Panc1 (cell line): Measurements from ENCODE around the gene PFKM. TPM values are rescaled to one million over a fixed set of nuclear protein-coding genes. Genes with fewer than 3 reads are reported as not detected.

ENCODE experiments used
- ATAC-seq: fragments of 200-7000 bp; cut with Tn5 transposase; 2 replicates; pipeline ENCODE4 v1.9.1; 2020; ENCODE audit warnings: mild to moderate bottlenecking, moderate library complexity
- BruUV-seq: library from RNA; stranded (reverse); fragments of 400-500 nt; replicated peaks from 2 replicates; lab custom pipeline; 2021; lab: Mats Ljungman, UMichigan
- CTCF ChIA-PET: fragments of 300-600 bp; sonication (Branson Sonifier 250); formaldehyde crosslinking; loops from one replicate; lab custom pipeline; 2022; ENCODE audit warnings: antibody characterized with exemption; lab: Charles Lee
- POLR2A ChIA-PET: fragments of 300-600 bp; sonication (Branson Sonifier 250); formaldehyde crosslinking; loops from one replicate; lab custom pipeline; 2022; ENCODE audit warnings: antibody characterized with exemption; lab: Charles Lee
- DNase-seq: peaks from one replicate; pipeline ENCODE4 v3.0.0-alpha.2; 2010; ENCODE audit warnings: low read depth, low spot score
- H3K27ac ChIP-seq: 2 replicates; pipeline ENCODE4 v1.5.1; 2011; ENCODE audit warnings: mild to moderate bottlenecking, low read length, inconsistent platforms
- H3K27me3 ChIP-seq: fragments of 200-500 bp; sonication (Bioruptor generic); 2 replicates; pipeline ENCODE4 v1.6.0; 2014; ENCODE audit warnings: low read length, inconsistent platforms; ENCODE audit not compliant: control insufficient read depth, insufficient read depth
- H3K36me3 ChIP-seq: fragments of 200-500 bp; sonication (Bioruptor generic); 2 replicates; pipeline ENCODE4 v1.5.1; 2014; ENCODE audit warnings: inconsistent platforms, mild to moderate bottlenecking, low read length, moderate library complexity; ENCODE audit not compliant: control insufficient read depth, insufficient read depth
- H3K4me1 ChIP-seq: 2 replicates; pipeline ENCODE4 v1.5.1; 2011; ENCODE audit warnings: inconsistent platforms, mild to moderate bottlenecking, low read length, moderate library complexity; ENCODE audit not compliant: control insufficient read depth, insufficient read depth
- H3K4me3 ChIP-seq, 2 experiments: 2 replicates each; pipeline ENCODE4 v1.5.1; 2011 to 2012; ENCODE audit warnings: low read depth in 2 of 2, low read length in 2 of 2, mild to moderate bottlenecking in 2 of 2, inconsistent platforms in 1 of 2, moderate library complexity in 1 of 2
- H3K9me3 ChIP-seq: fragments of 200-500 bp; sonication (Bioruptor generic); 2 replicates; pipeline ENCODE4 v1.5.1; 2014; ENCODE audit warnings: low read depth, mild to moderate bottlenecking, inconsistent platforms, low read length, moderate library complexity; ENCODE audit not compliant: control insufficient read depth, insufficient read depth
- POLR2AphosphoS5 ChIP-seq: IDR thresholded peaks from 2 replicates; pipeline ENCODE4 v1.6.1; 2012; ENCODE audit warnings: mild to moderate bottlenecking, low read depth, low read length, moderate library complexity
- SIN3A ChIP-seq: IDR thresholded peaks from 2 replicates; pipeline ENCODE4 v1.6.1; 2012; ENCODE audit warnings: low read depth, mild to moderate bottlenecking, low read length, moderate library complexity, borderline replicate concordance; ENCODE audit not compliant: insufficient read depth
- TCF7L2 ChIP-seq: IDR thresholded peaks from 2 replicates; pipeline ENCODE4 v1.6.1; 2011; ENCODE audit warnings: mild to moderate bottlenecking, low read depth, low read length, inconsistent platforms
- in situ Hi-C: cut with HindIII; loops from 2 replicates; pipeline ENCODE4 v1.10.0; 2016; ENCODE audit warnings: low sequenced_read_pairs, low pct_unique_long_range_greater_than_20kb
- intact Hi-C: fragments of 100-400 bp; cut with micrococcal nuclease; formaldehyde crosslinking; loops from one replicate; pipeline ENCODE4 v1.10.0; 2022; ENCODE audit not compliant: unreplicated experiment
- total RNA-seq: library from RNA; stranded (reverse); gene quantifications from one replicate; pipeline ENCODE4 v1.2.1, GENCODE V29; 2021; ENCODE audit not compliant: unreplicated experiment
- TF ChIP-seq, protein P1 (sequence below): fragments of 450-650 bp; IDR thresholded peaks from 2 replicates; pipeline ENCODE4 v1.5.1; 2017; ENCODE audit warnings: mild to moderate bottlenecking
- TF ChIP-seq, protein P2 (sequence below), 2 experiments: IDR thresholded peaks; 2 replicates each; pipeline ENCODE4 v1.6.1; 2011 to 2012; ENCODE audit warnings: low read depth in 2 of 2, control low read depth in 1 of 2, low read length in 1 of 2, mild to moderate bottlenecking in 1 of 2, moderate library complexity in 1 of 2; ENCODE audit not compliant: insufficient read depth in 1 of 2

The PFKM gene
- total RNA-seq, 1 experiment from 2014 or later: 56.1 TPM

DNA sequence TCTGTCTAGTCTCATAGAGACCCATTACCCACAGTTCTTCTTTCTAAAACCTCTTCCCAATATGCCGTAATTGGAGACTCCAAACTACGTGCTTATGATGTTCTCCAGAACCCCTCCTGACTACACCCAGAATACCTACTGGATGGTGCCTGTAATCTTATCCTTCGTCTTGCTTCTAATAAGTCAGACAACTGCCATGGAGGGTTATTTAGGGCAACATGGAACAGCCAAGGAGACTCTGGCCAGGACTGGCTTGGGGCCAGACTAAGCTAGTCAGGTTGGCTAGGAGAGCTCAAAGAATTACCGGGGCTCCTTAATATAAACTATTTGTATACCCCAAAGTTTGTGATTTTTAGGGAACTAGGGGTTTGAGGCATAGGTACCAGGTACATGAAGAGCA is 6.8 kb downstream of the PFKM start:
- no peak overlapping the region for H3K4me3 ChIP-seq
- no peaks in the 10 kb centered on the region for H3K9me3 ChIP-seq
- BruUV-seq: no TSS peak
- intact Hi-C loops: no loop called here
- no peaks in the 10 kb centered on the region for H3K4me1 ChIP-seq
- ChIA-PET POLR2A (interaction anchor here (0.5 kb wide), 1 partner anchor 24 kb away, joined by 3 read pairs; no protein-coding TSS in a partner anchor), CTCF (no interaction called here)
- TF ChIP-seq TCF7L2: no peak
- TF ChIP-seq, protein P1, sequence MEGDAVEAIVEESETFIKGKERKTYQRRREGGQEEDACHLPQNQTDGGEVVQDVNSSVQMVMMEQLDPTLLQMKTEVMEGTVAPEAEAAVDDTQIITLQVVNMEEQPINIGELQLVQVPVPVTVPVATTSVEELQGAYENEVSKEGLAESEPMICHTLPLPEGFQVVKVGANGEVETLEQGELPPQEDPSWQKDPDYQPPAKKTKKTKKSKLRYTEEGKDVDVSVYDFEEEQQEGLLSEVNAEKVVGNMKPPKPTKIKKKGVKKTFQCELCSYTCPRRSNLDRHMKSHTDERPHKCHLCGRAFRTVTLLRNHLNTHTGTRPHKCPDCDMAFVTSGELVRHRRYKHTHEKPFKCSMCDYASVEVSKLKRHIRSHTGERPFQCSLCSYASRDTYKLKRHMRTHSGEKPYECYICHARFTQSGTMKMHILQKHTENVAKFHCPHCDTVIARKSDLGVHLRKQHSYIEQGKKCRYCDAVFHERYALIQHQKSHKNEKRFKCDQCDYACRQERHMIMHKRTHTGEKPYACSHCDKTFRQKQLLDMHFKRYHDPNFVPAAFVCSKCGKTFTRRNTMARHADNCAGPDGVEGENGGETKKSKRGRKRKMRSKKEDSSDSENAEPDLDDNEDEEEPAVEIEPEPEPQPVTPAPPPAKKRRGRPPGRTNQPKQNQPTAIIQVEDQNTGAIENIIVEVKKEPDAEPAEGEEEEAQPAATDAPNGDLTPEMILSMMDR: no peak
- ATAC-seq (no peak), DNase-seq (no peak)
- H3K36me3 ChIP-seq: peaks cover 15% of the 10 kb centered on the region
- no peak overlapping the region for H3K27ac ChIP-seq
- in situ Hi-C loops: no loop called here
- H3K27me3 ChIP-seq: no peaks in the 10 kb centered on the region

DNA sequence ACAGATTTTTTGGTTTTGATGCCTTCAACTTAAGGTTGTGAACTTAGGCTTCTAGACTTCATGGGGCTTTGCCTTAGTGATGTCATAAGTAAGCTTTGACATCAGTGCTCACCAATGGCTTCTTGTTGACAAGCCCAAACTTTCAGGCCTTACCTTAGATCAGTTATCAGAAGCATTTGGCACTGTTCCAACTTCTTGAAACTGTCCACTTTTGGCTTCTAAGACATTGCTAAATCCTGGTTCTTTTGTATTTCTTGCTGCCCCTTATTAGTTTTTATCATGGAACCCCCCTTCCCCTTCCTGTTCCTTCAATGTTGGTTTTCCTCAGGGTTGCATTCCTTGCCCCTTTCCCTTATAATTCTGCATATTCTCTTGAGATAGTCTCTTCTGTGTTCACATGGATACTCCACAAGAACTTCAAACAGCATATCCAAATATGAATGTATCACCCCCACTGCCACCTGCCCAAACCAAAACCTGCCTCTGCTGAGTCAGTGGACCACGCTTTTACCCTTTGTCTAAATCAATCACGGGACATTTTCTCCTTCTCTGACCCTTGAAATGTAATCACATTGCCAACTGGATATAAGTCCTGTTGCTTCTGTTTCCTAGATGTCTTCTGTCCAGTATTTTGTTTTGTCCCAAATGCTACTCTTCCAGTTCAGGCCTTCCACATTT is 7.9 kb downstream of the PFKM start:
- no peak overlapping the region for H3K27ac ChIP-seq
- no TSS peak for BruUV-seq
- intact Hi-C loops: no loop called here
- CTCF ChIA-PET: no interaction called here
- POLR2A ChIA-PET: no interaction called here
- in situ Hi-C loops: no loop called here
- H3K9me3 ChIP-seq: no peaks in the 10 kb centered on the region
- H3K36me3 ChIP-seq: peaks cover 17% of the 10 kb centered on the region
- DNase-seq (no peak), ATAC-seq (no peak)
- no peak overlapping the region for H3K4me3 ChIP-seq
- no peaks in the 10 kb centered on the region for H3K27me3 ChIP-seq
- TF ChIP-seq POLR2AphosphoS5: no peak
- TF ChIP-seq, protein P1: no peak
- no peak for TF ChIP-seq SIN3A
- no peak for TF ChIP-seq TCF7L2
- no peaks in the 10 kb centered on the region for H3K4me1 ChIP-seq

DNA sequence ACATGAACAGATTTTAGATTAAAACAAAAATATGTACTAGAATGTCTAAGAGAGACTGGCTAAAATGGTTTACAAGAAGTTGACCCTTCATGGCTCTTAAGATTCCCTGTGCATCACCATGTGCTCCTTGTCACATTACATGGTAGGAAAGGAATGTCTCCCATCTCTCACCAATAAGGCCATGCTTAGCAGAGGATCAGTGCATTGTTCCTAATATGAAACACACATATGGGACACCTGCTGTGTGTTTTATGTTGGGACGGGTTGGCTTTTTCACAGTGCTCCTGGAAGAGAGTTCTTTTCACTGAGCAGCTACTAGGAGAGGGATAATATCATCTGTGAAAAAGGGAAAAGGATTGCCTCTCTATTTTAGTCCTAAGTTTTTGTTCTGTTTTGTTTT is 9.6 kb downstream of the PFKM start:
- no peaks in the 10 kb centered on the region for H3K4me1 ChIP-seq
- H3K36me3 ChIP-seq: peaks cover 9% of the 10 kb centered on the region
- DNase-seq (no peak), ATAC-seq (no peak)
- no TSS peak for BruUV-seq
- intact Hi-C loops: no loop called here
- no peaks in the 10 kb centered on the region for H3K9me3 ChIP-seq
- ChIA-PET POLR2A (no interaction called here), CTCF (no interaction called here)
- H3K4me3 ChIP-seq: no peak overlapping the region
- TF ChIP-seq TCF7L2 (no peak), SIN3A (no peak), POLR2AphosphoS5 (no peak)
- TF ChIP-seq, protein P2, sequence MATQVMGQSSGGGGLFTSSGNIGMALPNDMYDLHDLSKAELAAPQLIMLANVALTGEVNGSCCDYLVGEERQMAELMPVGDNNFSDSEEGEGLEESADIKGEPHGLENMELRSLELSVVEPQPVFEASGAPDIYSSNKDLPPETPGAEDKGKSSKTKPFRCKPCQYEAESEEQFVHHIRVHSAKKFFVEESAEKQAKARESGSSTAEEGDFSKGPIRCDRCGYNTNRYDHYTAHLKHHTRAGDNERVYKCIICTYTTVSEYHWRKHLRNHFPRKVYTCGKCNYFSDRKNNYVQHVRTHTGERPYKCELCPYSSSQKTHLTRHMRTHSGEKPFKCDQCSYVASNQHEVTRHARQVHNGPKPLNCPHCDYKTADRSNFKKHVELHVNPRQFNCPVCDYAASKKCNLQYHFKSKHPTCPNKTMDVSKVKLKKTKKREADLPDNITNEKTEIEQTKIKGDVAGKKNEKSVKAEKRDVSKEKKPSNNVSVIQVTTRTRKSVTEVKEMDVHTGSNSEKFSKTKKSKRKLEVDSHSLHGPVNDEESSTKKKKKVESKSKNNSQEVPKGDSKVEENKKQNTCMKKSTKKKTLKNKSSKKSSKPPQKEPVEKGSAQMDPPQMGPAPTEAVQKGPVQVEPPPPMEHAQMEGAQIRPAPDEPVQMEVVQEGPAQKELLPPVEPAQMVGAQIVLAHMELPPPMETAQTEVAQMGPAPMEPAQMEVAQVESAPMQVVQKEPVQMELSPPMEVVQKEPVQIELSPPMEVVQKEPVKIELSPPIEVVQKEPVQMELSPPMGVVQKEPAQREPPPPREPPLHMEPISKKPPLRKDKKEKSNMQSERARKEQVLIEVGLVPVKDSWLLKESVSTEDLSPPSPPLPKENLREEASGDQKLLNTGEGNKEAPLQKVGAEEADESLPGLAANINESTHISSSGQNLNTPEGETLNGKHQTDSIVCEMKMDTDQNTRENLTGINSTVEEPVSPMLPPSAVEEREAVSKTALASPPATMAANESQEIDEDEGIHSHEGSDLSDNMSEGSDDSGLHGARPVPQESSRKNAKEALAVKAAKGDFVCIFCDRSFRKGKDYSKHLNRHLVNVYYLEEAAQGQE (IDR thresholded peaks at IDR 0.05; ENCODE audit: insufficient read depth in 1 of 2, low read depth in 2 of 2, low read length in 1 of 2): no peak
- TF ChIP-seq, protein P1: no peak
- no peaks in the 10 kb centered on the region for H3K27me3 ChIP-seq
- in situ Hi-C loops: no loop called here
- H3K27ac ChIP-seq: no peak overlapping the region
